ENCODE results near the gene IFNL3.

The IFNL3 gene

GRCh38 chr19:39257227-39257626, 12.4 kb upstream of the IFNL3 start:
- TF ChIP-seq TAF1 (IDR thresholded peaks at IDR 0.05; ENCODE audit: borderline replicate concordance, insufficient read depth, low read length) (no peak), REST (IDR thresholded peaks at IDR 0.05; ENCODE audit: insufficient read depth in 1 of 2, low read depth in 2 of 2, low read length in 2 of 2) (no peak), FOXP2 (optimal IDR thresholded peaks at IDR 0.05; ENCODE audit: borderline replicate concordance, extremely low read depth, extremely low read length, insufficient read depth) (no peak), SIN3A (IDR thresholded peaks at IDR 0.05; ENCODE audit: borderline replicate concordance, insufficient read depth, low read length) (no peak), POLR2AphosphoS5 (IDR thresholded peaks at IDR 0.05; ENCODE audit: low read depth, low read length) (no peak)

- TF ChIP-seq REST (IDR thresholded peaks at IDR 0.05; ENCODE audit: insufficient read depth in 1 of 2, low read depth in 2 of 2, low read length in 2 of 2) = no peak
- TF ChIP-seq FOXP2 (optimal IDR thresholded peaks at IDR 0.05; ENCODE audit: borderline replicate concordance, extremely low read depth, extremely low read length, insufficient read depth) = no peak
- TF ChIP-seq SIN3A (IDR thresholded peaks at IDR 0.05; ENCODE audit: borderline replicate concordance, insufficient read depth, low read length) = no peak
- TF ChIP-seq POLR2AphosphoS5 (IDR thresholded peaks at IDR 0.05; ENCODE audit: low read depth, low read length) = no peak
- TF ChIP-seq TAF1 (IDR thresholded peaks at IDR 0.05; ENCODE audit: borderline replicate concordance, insufficient read depth, low read length) = no peak
Observed at GRCh38 chr19:39254531-39255345, 9.9 kb upstream of the IFNL3 start.

- TF ChIP-seq FOXP2 (optimal IDR thresholded peaks at IDR 0.05; ENCODE audit: borderline replicate concordance, extremely low read depth, extremely low read length, insufficient read depth) (no peak), REST (IDR thresholded peaks at IDR 0.05; ENCODE audit: insufficient read depth in 1 of 2, low read depth in 2 of 2, low read length in 2 of 2) (no peak), POLR2AphosphoS5 (IDR thresholded peaks at IDR 0.05; ENCODE audit: low read depth, low read length) (no peak), SIN3A (IDR thresholded peaks at IDR 0.05; ENCODE audit: borderline replicate concordance, insufficient read depth, low read length) (no peak), TAF1 (IDR thresholded peaks at IDR 0.05; ENCODE audit: borderline replicate concordance, insufficient read depth, low read length) (no peak)
Observed at GRCh38 chr19:39253374-39254149, 8.8 kb upstream of the IFNL3 start.

- no peak for TF ChIP-seq FOXP2 (optimal IDR thresholded peaks at IDR 0.05; ENCODE audit: borderline replicate concordance, extremely low read depth, extremely low read length, insufficient read depth)
Observed at GRCh38 chr19:39252458-39252857, 7.7 kb upstream of the IFNL3 start.

- TF ChIP-seq FOXP2 (optimal IDR thresholded peaks at IDR 0.05; ENCODE audit: borderline replicate concordance, extremely low read depth, extremely low read length, insufficient read depth) (no peak), REST (IDR thresholded peaks at IDR 0.05; ENCODE audit: insufficient read depth in 1 of 2, low read depth in 2 of 2, low read length in 2 of 2) (no peak), TAF1 (IDR thresholded peaks at IDR 0.05; ENCODE audit: borderline replicate concordance, insufficient read depth, low read length) (no peak), SIN3A (IDR thresholded peaks at IDR 0.05; ENCODE audit: borderline replicate concordance, insufficient read depth, low read length) (no peak), POLR2AphosphoS5 (IDR thresholded peaks at IDR 0.05; ENCODE audit: low read depth, low read length) (no peak)
Observed at GRCh38 chr19:39251846-39252245, 7.0 kb upstream of the IFNL3 start.

All from PFSK-1 (cell line).